HG03354 (cell line): ENCODE data around the gene CSN3.
"Not testable (repeated sequence)": the region's sequence is repeated elsewhere in the genome, so short reads cannot be mapped to it uniquely, and the experiment has no call there.

ENCODE experiments used
- ATAC-seq: cut with Tn5 transposase; IDR thresholded peaks from one replicate; pipeline ENCODE4 v1.9.1; 2021; ENCODE audit warnings: mild to moderate bottlenecking; ENCODE audit not compliant: unreplicated experiment, poor library complexity, severe bottlenecking

CSN3 gene

DNA sequence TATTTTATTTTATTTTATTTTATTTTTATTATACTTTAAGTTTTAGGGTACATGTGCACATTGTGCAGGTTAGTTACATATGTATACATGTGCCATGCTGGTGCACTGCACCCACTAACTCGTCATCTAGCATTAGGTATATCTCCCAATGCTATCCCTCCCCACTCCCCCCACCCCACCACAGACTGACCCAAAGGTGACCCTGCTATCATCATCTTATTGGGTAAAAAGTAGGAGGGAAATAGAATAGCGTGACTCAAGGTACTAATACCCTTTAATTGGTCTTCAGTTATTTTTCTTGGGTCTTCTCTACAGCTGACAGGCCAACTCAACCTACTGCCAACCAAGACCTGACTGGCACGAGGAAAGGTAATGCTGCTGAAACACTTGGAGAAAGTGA, at the start of gene CSN3:
Gene CSN3 (plus strand): TSS at position 301 of the 400 bp plus-strand sequence. CDS start 2,223 bp downstream, outside the sequence.
- not testable (repeated sequence) for ATAC-seq

- no peak for ATAC-seq
Measured at GRCh38 chr4:70192895-70193294, 49.5 kb upstream of the CSN3 start.

DNA sequence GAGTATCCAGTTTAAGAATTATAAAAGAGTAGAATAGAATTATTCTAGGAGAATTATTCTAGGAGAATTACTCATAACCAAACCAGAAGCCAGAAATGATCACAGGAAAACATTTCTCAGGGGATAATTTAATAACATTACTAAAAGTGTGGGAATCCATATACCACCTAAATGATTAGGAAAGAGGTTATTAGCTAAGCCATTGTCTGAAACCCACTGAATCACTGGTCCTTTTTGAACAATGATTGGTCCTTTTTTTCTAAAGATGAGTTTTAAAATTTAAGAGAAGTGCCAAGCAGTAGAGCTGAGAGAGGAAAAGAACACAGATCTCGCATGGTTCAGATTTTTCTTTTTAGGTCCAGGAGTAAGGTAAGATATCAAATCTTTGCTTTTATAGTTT, 47.0 kb upstream of the CSN3 start, which contains the start of gene ODAM:
Gene ODAM (plus strand): TSS at position 301 of the 400 bp plus-strand sequence. CDS start 819 bp downstream, outside the sequence.
- ATAC-seq: no peak

DNA sequence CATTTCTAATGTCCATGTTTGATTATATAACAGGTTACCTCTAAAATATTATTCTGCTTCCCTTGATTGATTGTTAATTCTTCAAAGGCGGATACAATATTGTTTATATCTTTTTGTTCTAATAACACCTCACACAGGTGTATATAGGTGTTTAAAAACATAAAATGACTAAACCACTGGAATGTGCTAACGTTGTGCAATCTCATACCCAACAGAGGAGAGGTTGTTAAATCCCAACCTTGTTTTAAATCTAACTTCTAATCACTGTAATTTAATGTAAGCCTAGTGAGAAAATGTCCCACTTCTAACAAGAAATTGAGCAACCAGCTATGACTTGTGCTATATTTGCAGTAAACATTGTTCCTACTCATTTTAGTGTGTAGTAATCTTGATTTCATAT, 45.5 kb upstream of the CSN3 start:
- no peak for ATAC-seq

DNA sequence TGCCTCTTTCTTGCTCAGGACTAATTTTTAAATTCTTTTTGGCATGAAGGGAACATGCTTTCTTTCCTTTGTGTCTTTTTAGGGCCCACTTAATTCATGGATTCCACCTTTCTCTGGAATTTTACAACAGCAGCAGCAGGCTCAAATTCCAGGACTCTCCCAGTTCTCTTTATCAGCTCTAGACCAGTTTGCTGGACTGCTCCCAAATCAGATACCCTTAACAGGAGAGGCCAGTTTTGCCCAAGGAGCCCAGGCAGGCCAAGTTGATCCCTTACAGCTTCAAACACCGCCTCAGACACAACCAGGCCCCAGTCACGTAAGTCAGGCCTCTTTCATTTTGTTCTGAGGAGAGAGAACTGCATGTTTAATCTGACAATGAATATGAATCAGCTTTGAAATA, 44.6 kb upstream of the CSN3 start:
- ATAC-seq: no peak

- ATAC-seq: no peak
Measured at GRCh38 chr4:70203601-70204000, 38.8 kb upstream of the CSN3 start.

DNA sequence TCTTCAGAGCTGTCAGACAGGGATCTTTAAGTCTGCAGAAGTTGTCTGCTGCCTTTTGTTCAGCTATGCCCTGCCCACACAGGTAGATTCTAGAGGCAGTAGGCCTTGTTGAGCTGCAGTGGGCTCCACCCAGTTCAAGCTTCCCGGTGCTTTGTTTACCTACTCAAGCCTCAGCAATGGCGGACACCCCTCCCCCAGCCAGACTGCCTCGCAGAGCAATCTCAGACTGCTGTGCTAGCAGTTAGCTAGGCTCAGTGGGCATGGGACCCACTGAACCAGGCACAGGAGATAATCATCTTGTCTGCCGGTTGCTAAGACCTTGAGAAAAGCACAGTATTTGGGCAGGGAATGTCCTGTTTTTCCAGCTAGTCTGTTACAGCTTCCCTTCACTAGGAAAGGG, 29.6 kb upstream of the CSN3 start:
- not testable (repeated sequence) for ATAC-seq

DNA sequence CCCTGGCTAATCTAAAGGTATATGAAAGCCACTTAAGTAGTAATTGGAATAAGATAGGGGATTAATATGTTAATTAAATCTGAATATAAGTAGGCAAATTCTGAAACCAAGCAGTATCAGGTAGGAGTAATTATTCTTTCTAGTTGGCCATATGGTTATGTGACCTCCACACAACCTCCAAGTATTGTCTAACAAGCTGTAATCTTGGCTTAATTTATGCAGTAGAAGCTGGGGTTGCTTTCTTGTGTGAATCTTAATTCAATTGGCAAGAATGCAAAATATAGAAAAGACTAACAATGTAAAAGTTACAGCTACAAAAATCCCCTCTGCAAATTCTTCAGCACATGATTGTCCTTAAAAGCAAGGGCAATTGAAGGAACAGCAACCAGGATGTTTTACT, 26.3 kb upstream of the CSN3 start:
- ATAC-seq: not testable (repeated sequence)

DNA sequence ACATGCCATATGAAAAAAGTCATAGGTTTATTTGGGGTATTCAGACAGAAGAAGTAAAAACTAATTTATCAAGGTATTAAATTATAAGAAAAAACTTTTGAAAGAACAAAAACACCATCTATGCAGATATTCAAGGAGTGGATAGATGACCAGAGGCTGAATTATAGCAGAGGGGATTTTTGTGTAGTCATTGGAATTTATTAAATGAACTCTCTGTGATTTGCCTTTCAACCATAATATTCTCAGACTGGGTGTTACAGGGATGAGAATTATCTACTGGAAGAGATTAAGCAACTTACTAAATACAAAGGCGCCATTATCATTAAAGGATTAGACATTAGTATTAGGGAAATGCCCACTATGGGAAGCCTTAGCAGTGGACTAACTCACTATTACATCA, 25.8 kb upstream of the CSN3 start:
- ATAC-seq: not testable (repeated sequence)

DNA sequence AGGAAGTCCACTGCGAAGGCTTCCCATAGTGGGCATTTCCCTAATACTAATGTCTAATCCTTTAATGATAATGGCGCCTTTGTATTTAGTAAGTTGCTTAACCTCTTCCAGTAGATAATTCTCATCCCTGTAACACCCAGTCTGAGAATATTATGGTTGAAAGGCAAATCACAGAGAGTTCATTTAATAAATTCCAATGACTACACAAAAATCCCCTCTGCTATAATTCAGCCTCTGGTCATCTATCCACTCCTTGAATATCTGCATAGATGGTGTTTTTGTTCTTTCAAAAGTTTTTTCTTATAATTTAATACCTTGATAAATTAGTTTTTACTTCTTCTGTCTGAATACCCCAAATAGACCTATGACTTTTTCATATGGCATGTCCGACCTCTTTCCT, 21.0 kb upstream of the CSN3 start:
- not testable (repeated sequence) for ATAC-seq

DNA sequence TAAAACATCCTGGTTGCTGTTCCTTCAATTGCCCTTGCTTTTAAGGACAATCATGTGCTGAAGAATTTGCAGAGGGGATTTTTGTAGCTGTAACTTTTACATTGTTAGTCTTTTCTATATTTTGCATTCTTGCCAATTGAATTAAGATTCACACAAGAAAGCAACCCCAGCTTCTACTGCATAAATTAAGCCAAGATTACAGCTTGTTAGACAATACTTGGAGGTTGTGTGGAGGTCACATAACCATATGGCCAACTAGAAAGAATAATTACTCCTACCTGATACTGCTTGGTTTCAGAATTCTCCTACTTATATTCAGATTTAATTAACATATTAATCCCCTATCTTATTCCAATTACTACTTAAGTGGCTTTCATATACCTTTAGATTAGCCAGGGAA, 20.6 kb upstream of the CSN3 start:
- ATAC-seq: not testable (repeated sequence)

DNA sequence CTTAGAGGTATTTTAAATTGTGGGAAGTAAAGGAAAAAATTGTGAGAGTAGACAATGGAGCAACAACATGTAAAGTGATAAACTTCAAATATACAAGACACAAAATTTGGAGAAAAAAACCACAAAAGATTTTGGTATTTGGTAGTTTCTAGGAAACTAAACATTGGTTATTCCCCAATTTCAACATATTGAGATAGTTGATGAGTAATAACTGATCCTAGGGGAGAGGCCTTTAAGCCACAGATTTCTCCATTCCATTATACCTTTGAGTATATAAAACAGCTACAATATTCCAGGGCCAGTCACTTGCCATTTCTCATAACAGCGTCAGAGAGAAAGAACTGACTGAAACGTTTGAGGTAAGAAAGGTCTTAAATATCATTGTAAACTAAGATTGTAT, 16.6 kb upstream of the CSN3 start, which contains the start of gene FDCSP:
Gene FDCSP (plus strand): TSS at position 301 of the 400 bp plus-strand sequence. CDS start 5,071 bp downstream, outside the sequence.
- no peak for ATAC-seq

GRCh38 chr4:70236125-70236524, 6.3 kb upstream of the CSN3 start:
- no peak for ATAC-seq

DNA sequence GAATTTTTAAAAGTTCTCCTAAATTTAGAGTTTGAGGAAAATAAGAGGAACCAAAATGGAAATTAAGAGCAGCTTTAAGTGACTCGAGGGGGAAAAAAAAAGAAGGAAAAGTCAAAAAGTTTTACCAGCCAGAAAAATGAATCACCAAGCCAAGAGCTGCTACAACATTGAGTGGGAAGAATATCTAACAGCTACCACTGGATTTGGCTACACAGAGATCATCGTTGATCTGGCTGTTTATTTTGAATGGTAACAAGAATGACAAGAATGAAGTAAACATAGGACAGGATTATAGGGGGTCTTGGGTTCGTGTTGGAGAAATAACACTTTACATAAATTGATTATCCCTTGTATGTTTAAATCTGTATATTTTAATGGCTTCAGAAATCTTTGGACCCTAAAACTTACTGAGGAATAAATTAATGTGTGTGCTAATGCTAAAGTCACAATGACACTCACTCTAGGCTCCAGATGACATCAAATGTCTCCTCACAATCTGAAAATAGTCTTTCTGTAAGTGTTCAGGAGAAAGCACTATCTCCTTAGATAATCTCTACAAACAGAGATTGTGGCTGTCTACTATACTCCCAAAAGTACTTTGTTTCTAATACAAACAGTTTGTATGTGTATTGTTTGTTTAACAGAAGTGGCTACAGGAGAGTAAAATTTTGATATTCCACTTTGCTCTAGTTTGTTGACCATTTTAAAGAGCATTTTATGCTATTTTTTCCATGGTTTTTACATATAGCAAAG, 3.1 kb upstream of the CSN3 start:
- no peak for ATAC-seq

GRCh38 chr4:70239884-70240591, 2.4 kb upstream of the CSN3 start:
- no peak for ATAC-seq

GRCh38 chr4:70243091-70243490, 694 bp downstream of the CSN3 start:
- no peak for ATAC-seq

DNA sequence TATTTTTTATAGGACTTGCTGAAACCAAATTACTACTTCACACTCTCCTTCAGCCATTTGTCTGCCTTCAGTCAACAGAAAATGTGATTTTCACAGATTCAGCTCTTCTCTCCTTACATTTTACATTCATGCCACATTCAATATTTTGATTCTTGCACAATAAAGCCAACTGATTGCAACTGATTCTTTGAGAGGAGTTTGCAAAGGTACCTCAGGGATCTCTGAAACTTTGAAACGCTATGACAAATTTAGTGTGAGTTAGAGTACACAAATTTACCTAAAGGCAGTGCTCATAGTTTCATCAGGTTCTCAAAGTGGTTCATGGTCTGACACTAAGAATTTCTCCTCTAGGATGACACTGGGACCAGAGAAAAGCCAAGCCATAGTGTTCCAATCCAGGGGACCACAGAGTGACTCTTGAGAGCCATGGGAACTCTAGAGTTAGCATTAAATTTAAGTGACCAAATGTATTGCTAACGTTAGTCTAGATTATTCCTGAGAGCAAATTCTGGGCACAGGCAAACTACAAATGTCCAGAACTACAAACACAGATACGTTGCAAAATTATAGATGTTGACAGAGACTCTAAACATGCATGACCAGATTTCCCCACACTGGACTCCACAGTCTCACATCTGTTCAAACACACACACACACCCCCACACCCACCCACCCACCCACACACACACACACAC, 9.0 kb downstream of the CSN3 start:
- ATAC-seq: no peak

GRCh38 chr4:70251945-70252277, 9.5 kb downstream of the CSN3 start:
- no peak for ATAC-seq

DNA sequence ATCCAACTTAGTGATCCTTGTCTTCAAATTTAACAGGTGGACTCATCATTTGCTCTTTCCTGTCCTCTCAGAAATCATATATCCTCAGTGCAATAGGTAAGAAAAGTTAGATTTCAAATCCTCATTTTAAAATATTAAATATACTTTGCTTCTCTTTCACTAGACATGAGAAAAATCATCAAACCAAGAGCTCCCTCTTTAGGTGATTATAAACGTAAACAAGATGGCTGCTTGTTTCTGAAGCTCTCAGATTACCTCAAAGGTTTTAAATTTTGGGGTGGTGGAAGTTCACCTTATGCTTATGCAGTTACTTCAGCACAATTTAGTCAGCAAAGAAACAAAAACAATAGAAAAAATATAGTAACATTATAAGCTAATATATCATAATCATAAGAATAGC, 27.3 kb downstream of the CSN3 start:
- no peak for ATAC-seq

GRCh38 chr4:70277121-70277520, 34.7 kb downstream of the CSN3 start:
- ATAC-seq: no peak

- no peak for ATAC-seq
Measured at GRCh38 chr4:70280567-70280966, 38.2 kb downstream of the CSN3 start.
